ENCODE results near the gene ZNRF4. TPM values are rescaled to one million over a fixed set of nuclear protein-coding genes. Genes with fewer than 3 reads are reported as not detected.
A peak's percentile ranks its signal among the peaks of the same experiment; 100 is the strongest.
"Not testable (repeated sequence)": the region's sequence is repeated elsewhere in the genome, so short reads cannot be mapped to it uniquely, and the experiment has no call there.

The ZNRF4 gene
- total RNA-seq, 1 experiment from 2014 or later, result not detected

DNA sequence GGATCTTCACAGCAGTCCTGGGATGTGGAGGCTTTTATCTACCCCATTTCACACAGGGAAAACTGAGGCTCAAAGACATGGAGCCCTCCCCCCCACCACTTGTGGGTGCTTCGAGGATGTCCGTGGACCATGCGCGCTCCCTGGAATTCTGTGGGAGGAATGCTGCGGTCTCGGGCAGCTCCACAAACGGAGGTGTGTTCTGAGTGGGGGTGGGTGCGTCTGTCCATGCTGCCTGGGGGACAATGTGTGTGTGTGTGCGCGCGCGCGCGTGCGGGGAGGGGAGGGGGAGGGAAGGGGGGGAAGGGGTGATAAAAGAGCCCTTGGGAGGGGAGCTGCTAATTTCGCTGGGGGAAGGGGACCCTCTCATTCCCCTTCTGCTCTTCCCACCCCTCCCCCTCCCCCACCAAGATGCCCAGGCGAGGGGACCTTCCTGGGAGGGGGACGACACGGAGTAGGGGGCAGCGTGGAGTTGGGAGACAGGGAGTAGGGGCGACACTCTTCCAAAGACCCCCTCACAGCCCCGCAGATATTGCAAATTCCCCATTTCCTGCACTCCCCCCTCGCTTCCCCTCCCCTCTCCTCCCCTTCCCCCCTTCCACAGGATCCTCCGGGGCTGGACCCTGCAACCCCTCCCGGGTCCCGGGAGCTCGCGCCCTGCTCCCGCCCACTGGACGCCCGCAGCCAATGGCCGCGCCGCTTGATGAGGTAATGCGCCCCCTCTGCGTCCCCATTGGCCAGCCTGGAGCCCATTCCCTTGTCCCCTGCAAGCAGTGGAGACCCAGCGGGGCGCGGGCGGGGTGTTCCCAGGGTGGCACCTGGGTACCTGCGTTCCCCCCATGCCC is 18.9 kb upstream of the ZNRF4 start:
- intact Hi-C loops (cut with micrococcal nuclease; ENCODE audit: unreplicated experiment), result no loop called here
- no peaks in the 10 kb centered on the region for H3K9me3 Mint-ChIP-seq (ENCODE audit: unreplicated experiment)
- H3K27me3 Mint-ChIP-seq (ENCODE audit: insufficient read depth, unreplicated experiment), result no peaks in the 10 kb centered on the region
- peak overlapping the region; percentile 36 for H3K4me3 Mint-ChIP-seq (ENCODE audit: unreplicated experiment)
- peak; percentile 60 for DNase-seq
- H3K36me3 Mint-ChIP-seq (ENCODE audit: insufficient read depth, unreplicated experiment), result no peaks in the 10 kb centered on the region
- no peaks in the 10 kb centered on the region for H3K36me3 ChIP-seq (ENCODE audit: control insufficient read depth, insufficient read depth, low read length)
- TF ChIP-seq, protein P1, sequence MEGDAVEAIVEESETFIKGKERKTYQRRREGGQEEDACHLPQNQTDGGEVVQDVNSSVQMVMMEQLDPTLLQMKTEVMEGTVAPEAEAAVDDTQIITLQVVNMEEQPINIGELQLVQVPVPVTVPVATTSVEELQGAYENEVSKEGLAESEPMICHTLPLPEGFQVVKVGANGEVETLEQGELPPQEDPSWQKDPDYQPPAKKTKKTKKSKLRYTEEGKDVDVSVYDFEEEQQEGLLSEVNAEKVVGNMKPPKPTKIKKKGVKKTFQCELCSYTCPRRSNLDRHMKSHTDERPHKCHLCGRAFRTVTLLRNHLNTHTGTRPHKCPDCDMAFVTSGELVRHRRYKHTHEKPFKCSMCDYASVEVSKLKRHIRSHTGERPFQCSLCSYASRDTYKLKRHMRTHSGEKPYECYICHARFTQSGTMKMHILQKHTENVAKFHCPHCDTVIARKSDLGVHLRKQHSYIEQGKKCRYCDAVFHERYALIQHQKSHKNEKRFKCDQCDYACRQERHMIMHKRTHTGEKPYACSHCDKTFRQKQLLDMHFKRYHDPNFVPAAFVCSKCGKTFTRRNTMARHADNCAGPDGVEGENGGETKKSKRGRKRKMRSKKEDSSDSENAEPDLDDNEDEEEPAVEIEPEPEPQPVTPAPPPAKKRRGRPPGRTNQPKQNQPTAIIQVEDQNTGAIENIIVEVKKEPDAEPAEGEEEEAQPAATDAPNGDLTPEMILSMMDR (IDR thresholded peaks at IDR 0.05; ENCODE audit: insufficient read depth in 1 of 2, low read depth in 1 of 2, low read length in 1 of 2, severe bottlenecking in 1 of 2, unreplicated experiment in 1 of 2), result no peak
- H3K27me3 ChIP-seq (replicated peaks; ENCODE audit: control insufficient read depth, insufficient read depth, low read length), result no peaks in the 10 kb centered on the region
- ChIA-PET CTCF (no interaction called here), POLR2A (interaction anchor here (0.5 to 0.6 kb wide), 3 partner anchors 32 to 1093 kb away, joined by 4 to 8 read pairs (median 4); no protein-coding TSS in a partner anchor)
- no peak overlapping the region for H3K4me3 ChIP-seq (ENCODE audit: low read depth, low read length)
- H3K9me3 ChIP-seq, result no peaks in the 10 kb centered on the region
- no TSS peak for BruUV-seq (replicated peaks)
- H3K4me1 ChIP-seq, result no peaks in the 10 kb centered on the region
- no peaks in the 10 kb centered on the region for H3K4me1 Mint-ChIP-seq (ENCODE audit: low read depth, unreplicated experiment)
- H3K27ac Mint-ChIP-seq (ENCODE audit: unreplicated experiment), result no peak overlapping the region

GRCh38 chr19:5436948-5437306 is 18.3 kb upstream of the ZNRF4 start:
- DNase-seq, result no peak
- no peaks in the 10 kb centered on the region for H3K36me3 ChIP-seq (ENCODE audit: control insufficient read depth, insufficient read depth, low read length)
- H3K27me3 Mint-ChIP-seq (ENCODE audit: insufficient read depth, unreplicated experiment), result no peaks in the 10 kb centered on the region
- H3K9me3 ChIP-seq, result no peaks in the 10 kb centered on the region
- ChIA-PET POLR2A (interaction anchor here (0.5 to 0.6 kb wide), 3 partner anchors 33 to 1094 kb away, joined by 4 to 8 read pairs (median 4); no protein-coding TSS in a partner anchor), CTCF (no interaction called here)
- BruUV-seq (replicated peaks), result no TSS peak
- TF ChIP-seq, protein P1 (IDR thresholded peaks at IDR 0.05; ENCODE audit: insufficient read depth in 1 of 2, low read depth in 1 of 2, low read length in 1 of 2, severe bottlenecking in 1 of 2, unreplicated experiment in 1 of 2), result no peak
- peak overlapping the region; percentile 36 for H3K4me3 Mint-ChIP-seq (ENCODE audit: unreplicated experiment)
- H3K27me3 ChIP-seq (replicated peaks; ENCODE audit: control insufficient read depth, insufficient read depth, low read length), result no peaks in the 10 kb centered on the region
- H3K36me3 Mint-ChIP-seq (ENCODE audit: insufficient read depth, unreplicated experiment), result no peaks in the 10 kb centered on the region
- H3K4me1 Mint-ChIP-seq (ENCODE audit: low read depth, unreplicated experiment), result no peaks in the 10 kb centered on the region
- H3K27ac Mint-ChIP-seq (ENCODE audit: unreplicated experiment), result no peak overlapping the region
- intact Hi-C loops (cut with micrococcal nuclease; ENCODE audit: unreplicated experiment), result no loop called here
- no peak overlapping the region for H3K4me3 ChIP-seq (ENCODE audit: low read depth, low read length)
- H3K4me1 ChIP-seq, result no peaks in the 10 kb centered on the region
- H3K9me3 Mint-ChIP-seq (ENCODE audit: unreplicated experiment), result no peaks in the 10 kb centered on the region

- H3K27ac Mint-ChIP-seq (ENCODE audit: unreplicated experiment); H3K36me3 ChIP-seq (ENCODE audit: control insufficient read depth, insufficient read depth, low read length); H3K9me3 Mint-ChIP-seq (ENCODE audit: unreplicated experiment); intact Hi-C loops (cut with micrococcal nuclease; ENCODE audit: unreplicated experiment); H3K4me1 ChIP-seq; H3K4me3 ChIP-seq (ENCODE audit: low read depth, low read length); H3K9me3 ChIP-seq; H3K4me1 Mint-ChIP-seq (ENCODE audit: low read depth, unreplicated experiment); CTCF ChIA-PET; H3K4me3 Mint-ChIP-seq (ENCODE audit: unreplicated experiment); DNase-seq; POLR2A ChIA-PET; H3K27me3 ChIP-seq (replicated peaks; ENCODE audit: control insufficient read depth, insufficient read depth, low read length); BruUV-seq (replicated peaks); H3K36me3 Mint-ChIP-seq (ENCODE audit: insufficient read depth, unreplicated experiment); H3K27me3 Mint-ChIP-seq (ENCODE audit: insufficient read depth, unreplicated experiment): not testable (repeated sequence)
Measured at GRCh38 chr19:5438756-5439155, 16.5 kb upstream of the ZNRF4 start.

Data from Caco-2 (cell line).